ENCODE measurements around the gene CARD11.

The CARD11 gene

GRCh38 chr7:2968176-2968575 is 75.5 kb downstream of the CARD11 start:
- no peak overlapping the region for H2BK12ac ChIP-seq (ENCODE audit: low read length)
- no peak overlapping the region for H4K8ac ChIP-seq (ENCODE audit: low read depth, low read length)
- WGBS (ENCODE audit: extremely low coverage, insufficient coverage, insufficient read length), result no CpG with 5 or more reads among the region's 8 CpGs

GRCh38 chr7:2967705-2968104 is 76.0 kb downstream of the CARD11 start:
- H3K27ac ChIP-seq (ENCODE audit: low read depth, low read length), result no peak overlapping the region
- H4K91ac ChIP-seq (ENCODE audit: low read depth, low read length), result no peak overlapping the region
- H3K18ac ChIP-seq (ENCODE audit: low read length), result no peak overlapping the region
- DNase-seq, result no peak
- H3K79me1 ChIP-seq (ENCODE audit: low read length), result no peaks in the 10 kb centered on the region
- H3K4me3 ChIP-seq (ENCODE audit: low read depth, low read length), result no peak overlapping the region
- H2BK120ac ChIP-seq (ENCODE audit: insufficient read depth, low read length, poor library complexity), result no peak overlapping the region
- no peak overlapping the region for H3K9ac ChIP-seq (ENCODE audit: low read length)
- WGBS (ENCODE audit: extremely low coverage, insufficient coverage, insufficient read length), result no CpG with 5 or more reads among the region's 7 CpGs
- H2AK5ac ChIP-seq (ENCODE audit: low read length), result no peak overlapping the region
- H3K79me2 ChIP-seq (ENCODE audit: control insufficient read depth, insufficient read depth, low read length, poor library complexity), result no peaks in the 10 kb centered on the region
- peaks cover 4% of the 10 kb centered on the region for H3K9me3 ChIP-seq (ENCODE audit: insufficient read depth, low read depth, low read length)
- no peak overlapping the region for H2AFZ ChIP-seq (ENCODE audit: insufficient read depth, low read length, poor library complexity)
- H3K36me3 ChIP-seq (ENCODE audit: control insufficient read depth in 1 of 2, insufficient read depth in 2 of 2, low read length in 2 of 2), result no peaks in the 10 kb centered on the region
- H3K4ac ChIP-seq (ENCODE audit: low read depth, low read length), result no peak overlapping the region
- H4K12ac ChIP-seq (ENCODE audit: low read depth, low read length), result no peak overlapping the region
- H2BK12ac ChIP-seq (ENCODE audit: low read length), result no peak overlapping the region
- no peak overlapping the region for H3K23ac ChIP-seq (ENCODE audit: low read length)
- no peaks in the 10 kb centered on the region for H3K27me3 ChIP-seq (ENCODE audit: insufficient read depth, low read length)
- H3K14ac ChIP-seq (ENCODE audit: low read length), result no peak overlapping the region
- no peak overlapping the region for H2BK5ac ChIP-seq (ENCODE audit: low read depth, low read length, poor library complexity)
- no peaks in the 10 kb centered on the region for H3K4me1 ChIP-seq (ENCODE audit: control insufficient read depth in 1 of 2, insufficient read depth in 2 of 2, low read length in 2 of 2)
- H3K4me2 ChIP-seq (ENCODE audit: low read length), result no peak overlapping the region
- no peak overlapping the region for H4K8ac ChIP-seq (ENCODE audit: low read depth, low read length)

More at GRCh38 chr7:2968176-2968575, 75.5 kb downstream of the CARD11 start:
- Histone ChIP-seq H3K27me3 (ENCODE audit: insufficient read depth, low read length) (no peaks in the 10 kb centered on the region), H3K4me3 (ENCODE audit: low read depth, low read length) (no peak overlapping the region), H3K23ac (ENCODE audit: low read length) (no peak overlapping the region), H2AK5ac (ENCODE audit: low read length) (no peak overlapping the region), H3K27ac (ENCODE audit: low read depth, low read length) (no peak overlapping the region), H2AFZ (ENCODE audit: insufficient read depth, low read length, poor library complexity) (no peak overlapping the region), H3K4me1 (ENCODE audit: control insufficient read depth in 1 of 2, insufficient read depth in 2 of 2, low read length in 2 of 2) (no peaks in the 10 kb centered on the region), H3K4ac (ENCODE audit: low read depth, low read length) (no peak overlapping the region), H3K4me2 (ENCODE audit: low read length) (no peak overlapping the region), H3K36me3 (ENCODE audit: control insufficient read depth in 1 of 2, insufficient read depth in 2 of 2, low read length in 2 of 2) (no peaks in the 10 kb centered on the region), H3K79me1 (ENCODE audit: low read length) (no peaks in the 10 kb centered on the region), H4K91ac (ENCODE audit: low read depth, low read length) (no peak overlapping the region), H2BK5ac (ENCODE audit: low read depth, low read length, poor library complexity) (no peak overlapping the region), H3K79me2 (ENCODE audit: control insufficient read depth, insufficient read depth, low read length, poor library complexity) (no peaks in the 10 kb centered on the region), H2BK120ac (ENCODE audit: insufficient read depth, low read length, poor library complexity) (no peak overlapping the region), H3K18ac (ENCODE audit: low read length) (no peak overlapping the region), H4K12ac (ENCODE audit: low read depth, low read length) (no peak overlapping the region), H3K9ac (ENCODE audit: low read length) (no peak overlapping the region), H3K9me3 (ENCODE audit: insufficient read depth, low read depth, low read length) (peaks cover 4% of the 10 kb centered on the region), H3K14ac (ENCODE audit: low read length) (no peak overlapping the region)
- no peak for DNase-seq

GRCh38 chr7:2967253-2967652 is 76.4 kb downstream of the CARD11 start:
- Histone ChIP-seq H3K79me1 (ENCODE audit: low read length) (no peaks in the 10 kb centered on the region), H2BK5ac (ENCODE audit: low read depth, low read length, poor library complexity) (no peak overlapping the region), H3K36me3 (ENCODE audit: control insufficient read depth in 1 of 2, insufficient read depth in 2 of 2, low read length in 2 of 2) (no peaks in the 10 kb centered on the region), H2BK12ac (ENCODE audit: low read length) (no peak overlapping the region), H2AFZ (ENCODE audit: insufficient read depth, low read length, poor library complexity) (no peak overlapping the region), H3K27ac (ENCODE audit: low read depth, low read length) (no peak overlapping the region), H4K12ac (ENCODE audit: low read depth, low read length) (no peak overlapping the region), H3K23ac (ENCODE audit: low read length) (no peak overlapping the region), H4K8ac (ENCODE audit: low read depth, low read length) (no peak overlapping the region), H3K79me2 (ENCODE audit: control insufficient read depth, insufficient read depth, low read length, poor library complexity) (no peaks in the 10 kb centered on the region), H3K27me3 (ENCODE audit: insufficient read depth, low read length) (no peaks in the 10 kb centered on the region), H3K9me3 (ENCODE audit: insufficient read depth, low read depth, low read length) (peaks cover 4% of the 10 kb centered on the region), H3K4me2 (ENCODE audit: low read length) (no peak overlapping the region), H3K4me1 (ENCODE audit: control insufficient read depth in 1 of 2, insufficient read depth in 2 of 2, low read length in 2 of 2) (no peaks in the 10 kb centered on the region), H2BK120ac (ENCODE audit: insufficient read depth, low read length, poor library complexity) (no peak overlapping the region), H3K4me3 (ENCODE audit: low read depth, low read length) (no peak overlapping the region), H4K91ac (ENCODE audit: low read depth, low read length) (no peak overlapping the region), H3K9ac (ENCODE audit: low read length) (no peak overlapping the region), H3K14ac (ENCODE audit: low read length) (no peak overlapping the region), H3K18ac (ENCODE audit: low read length) (no peak overlapping the region), H3K4ac (ENCODE audit: low read depth, low read length) (no peak overlapping the region), H2AK5ac (ENCODE audit: low read length) (no peak overlapping the region)
- DNase-seq, result no peak
- WGBS (ENCODE audit: extremely low coverage, insufficient coverage, insufficient read length), result no CpG with 5 or more reads among the region's 7 CpGs

- H3K36me3 ChIP-seq (ENCODE audit: control insufficient read depth in 1 of 2, insufficient read depth in 2 of 2, low read length in 2 of 2), result no peaks in the 10 kb centered on the region
- no peak overlapping the region for H3K4me3 ChIP-seq (ENCODE audit: low read depth, low read length)
- H3K4me1 ChIP-seq (ENCODE audit: control insufficient read depth in 1 of 2, insufficient read depth in 2 of 2, low read length in 2 of 2), result no peaks in the 10 kb centered on the region
- no peak overlapping the region for H4K91ac ChIP-seq (ENCODE audit: low read depth, low read length)
- no peak overlapping the region for H3K9ac ChIP-seq (ENCODE audit: low read length)
- no peak overlapping the region for H2AFZ ChIP-seq (ENCODE audit: insufficient read depth, low read length, poor library complexity)
- no peaks in the 10 kb centered on the region for H3K27me3 ChIP-seq (ENCODE audit: insufficient read depth, low read length)
- H3K14ac ChIP-seq (ENCODE audit: low read length), result no peak overlapping the region
- peaks cover 4% of the 10 kb centered on the region for H3K9me3 ChIP-seq (ENCODE audit: insufficient read depth, low read depth, low read length)
- no peak for DNase-seq
- no peak overlapping the region for H3K4ac ChIP-seq (ENCODE audit: low read depth, low read length)
- H3K18ac ChIP-seq (ENCODE audit: low read length), result no peak overlapping the region
- no peaks in the 10 kb centered on the region for H3K79me1 ChIP-seq (ENCODE audit: low read length)
- no peak overlapping the region for H2BK5ac ChIP-seq (ENCODE audit: low read depth, low read length, poor library complexity)
- H4K12ac ChIP-seq (ENCODE audit: low read depth, low read length), result no peak overlapping the region
- WGBS (ENCODE audit: extremely low coverage, insufficient coverage, insufficient read length), result no CpG with 5 or more reads among the region's 11 CpGs
- H2BK120ac ChIP-seq (ENCODE audit: insufficient read depth, low read length, poor library complexity), result no peak overlapping the region
- no peak overlapping the region for H2BK12ac ChIP-seq (ENCODE audit: low read length)
- no peak overlapping the region for H3K27ac ChIP-seq (ENCODE audit: low read depth, low read length)
- H3K4me2 ChIP-seq (ENCODE audit: low read length), result no peak overlapping the region
- H4K8ac ChIP-seq (ENCODE audit: low read depth, low read length), result no peak overlapping the region
- no peak overlapping the region for H3K23ac ChIP-seq (ENCODE audit: low read length)
- H3K79me2 ChIP-seq (ENCODE audit: control insufficient read depth, insufficient read depth, low read length, poor library complexity), result no peaks in the 10 kb centered on the region
- no peak overlapping the region for H2AK5ac ChIP-seq (ENCODE audit: low read length)
Observed at GRCh38 chr7:2966466-2967078, 77.1 kb downstream of the CARD11 start.

All from trophoblast cell (in vitro differentiated cells and primary cell).